ENCODE measurements around the gene SLC35F3. TPM values are rescaled to one million over a fixed set of nuclear protein-coding genes. Genes with fewer than 3 reads are reported as not detected.

SLC35F3 gene
- total RNA-seq, 1 donor from 2014 or later: 0.52 TPM

DNA sequence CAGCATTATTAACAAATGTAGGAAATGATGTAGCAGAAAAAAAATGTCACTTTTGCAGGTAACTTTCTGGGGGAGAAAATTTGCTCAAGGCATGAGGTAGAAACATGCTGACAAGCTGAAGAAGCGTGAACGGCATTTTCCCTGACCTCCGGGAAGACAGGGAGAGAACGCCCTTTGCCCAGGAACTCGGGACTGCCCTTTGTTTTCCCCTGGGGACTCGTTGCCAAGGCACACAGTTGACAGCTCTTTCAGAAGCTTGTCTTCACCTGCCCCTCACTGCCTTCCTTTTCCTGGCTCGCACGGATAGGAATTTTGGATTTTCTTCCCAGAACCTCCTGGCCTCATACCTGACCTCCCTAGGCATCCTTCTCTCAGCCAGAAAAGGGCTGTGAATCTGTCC lies 416.1 kb downstream of the SLC35F3 start:
- Histone ChIP-seq H3K9ac (ENCODE audit: low read depth in 1 of 3, low read length in 3 of 3) (no peak overlapping the region), H3K36me3 (ENCODE audit: control insufficient read depth in 3 of 3, insufficient read depth in 3 of 3, low read length in 3 of 3) (no peaks in the 10 kb centered on the region), H3K27ac (ENCODE audit: low read depth, low read length) (no peak overlapping the region), H3K4me3 (ENCODE audit: low read length in 3 of 3) (no peak overlapping the region), H3K9me3 (ENCODE audit: control insufficient read depth in 3 of 3, low read length in 3 of 3) (no peaks in the 10 kb centered on the region), H3K4me1 (ENCODE audit: control insufficient read depth in 3 of 3, insufficient read depth in 3 of 3, low read length in 3 of 3) (no peaks in the 10 kb centered on the region), H3K27me3 (ENCODE audit: control insufficient read depth in 3 of 3, insufficient read depth in 3 of 3, low read length in 3 of 3) (peaks cover 17 to 41% (median 23%) of the 10 kb centered on the region in 3 donors)

- H3K4me3 ChIP-seq (ENCODE audit: low read length in 3 of 3): no peak overlapping the region
- no peak overlapping the region for H3K9ac ChIP-seq (ENCODE audit: low read depth in 1 of 3, low read length in 3 of 3)
- H3K36me3 ChIP-seq (ENCODE audit: control insufficient read depth in 3 of 3, insufficient read depth in 3 of 3, low read length in 3 of 3): no peaks in the 10 kb centered on the region
- H3K9me3 ChIP-seq (ENCODE audit: control insufficient read depth in 3 of 3, low read length in 3 of 3): no peaks in the 10 kb centered on the region
- no peak overlapping the region for H3K27ac ChIP-seq (ENCODE audit: low read depth, low read length)
- H3K4me1 ChIP-seq (ENCODE audit: control insufficient read depth in 3 of 3, insufficient read depth in 3 of 3, low read length in 3 of 3): no peaks in the 10 kb centered on the region
- peaks cover 18 to 38% (median 22%) of the 10 kb centered on the region in 3 donors for H3K27me3 ChIP-seq (ENCODE audit: control insufficient read depth in 3 of 3, insufficient read depth in 3 of 3, low read length in 3 of 3)
Measured at GRCh38 chr1:234321231-234321630, 416.8 kb downstream of the SLC35F3 start.

GRCh38 chr1:234322097-234322496 lies 417.6 kb downstream of the SLC35F3 start:
- peaks cover 0 to 3% (median 2%) of the 10 kb centered on the region in 3 donors for H3K4me1 ChIP-seq (ENCODE audit: control insufficient read depth in 3 of 3, insufficient read depth in 3 of 3, low read length in 3 of 3)
- H3K9me3 ChIP-seq (ENCODE audit: control insufficient read depth in 3 of 3, low read length in 3 of 3): no peaks in the 10 kb centered on the region
- H3K9ac ChIP-seq (ENCODE audit: low read depth in 1 of 3, low read length in 3 of 3): no peak overlapping the region
- no peaks in the 10 kb centered on the region for H3K36me3 ChIP-seq (ENCODE audit: control insufficient read depth in 3 of 3, insufficient read depth in 3 of 3, low read length in 3 of 3)
- peaks cover 15 to 35% (median 20%) of the 10 kb centered on the region in 3 donors for H3K27me3 ChIP-seq (ENCODE audit: control insufficient read depth in 3 of 3, insufficient read depth in 3 of 3, low read length in 3 of 3)
- H3K27ac ChIP-seq (ENCODE audit: low read depth, low read length): no peak overlapping the region
- H3K4me3 ChIP-seq (ENCODE audit: low read length in 3 of 3): no peak overlapping the region

DNA sequence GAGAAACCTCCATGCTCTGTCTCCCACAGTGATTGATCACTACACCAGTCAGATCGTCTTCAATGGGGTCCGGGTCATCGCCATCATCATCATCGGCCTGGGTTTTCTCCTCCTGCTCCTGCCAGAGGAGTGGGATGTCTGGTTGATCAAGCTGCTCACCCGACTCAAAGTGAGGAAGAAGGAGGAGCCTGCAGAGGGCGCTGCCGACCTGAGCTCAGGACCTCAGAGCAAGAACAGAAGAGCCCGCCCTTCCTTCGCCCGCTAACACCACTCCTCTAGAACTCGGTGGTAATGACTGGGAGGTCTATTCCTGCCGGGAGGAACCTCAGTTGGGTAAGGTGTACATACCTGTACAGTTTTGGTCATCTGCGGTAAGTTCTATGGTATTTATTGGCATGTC lies 418.5 kb downstream of the SLC35F3 start:
- H3K4me1 ChIP-seq (ENCODE audit: control insufficient read depth in 3 of 3, insufficient read depth in 3 of 3, low read length in 3 of 3): peaks cover 0 to 3% (median 2%) of the 10 kb centered on the region in 3 donors
- peaks cover 15 to 31% (median 20%) of the 10 kb centered on the region in 3 donors for H3K27me3 ChIP-seq (ENCODE audit: control insufficient read depth in 3 of 3, insufficient read depth in 3 of 3, low read length in 3 of 3)
- H3K36me3 ChIP-seq (ENCODE audit: control insufficient read depth in 3 of 3, insufficient read depth in 3 of 3, low read length in 3 of 3): no peaks in the 10 kb centered on the region

DNA sequence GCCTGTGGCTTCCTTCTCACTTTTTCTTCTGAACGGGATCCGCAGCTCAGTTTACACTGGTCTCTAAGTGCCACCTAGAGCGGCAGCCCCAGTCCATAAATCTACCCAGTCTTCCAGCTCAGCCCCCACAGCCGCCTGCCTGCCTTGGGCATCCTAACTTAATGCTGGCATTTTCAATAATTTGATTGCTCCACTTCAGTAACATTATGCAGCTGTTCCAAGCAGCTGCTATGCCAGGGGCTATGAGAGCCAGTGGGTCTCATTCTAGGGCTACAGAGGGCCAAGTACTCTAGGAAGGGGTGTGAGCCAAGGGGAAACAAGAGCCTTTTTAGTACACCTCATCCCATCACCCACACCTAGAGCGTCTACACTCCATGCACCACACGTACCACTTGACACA lies 420.3 kb downstream of the SLC35F3 start:
- Histone ChIP-seq H3K27ac (ENCODE audit: low read depth, low read length) (no peak overlapping the region), H3K4me3 (ENCODE audit: low read length in 3 of 3) (no peak overlapping the region), H3K27me3 (ENCODE audit: control insufficient read depth in 3 of 3, insufficient read depth in 3 of 3, low read length in 3 of 3) (peaks cover 15 to 28% (median 22%) of the 10 kb centered on the region in 3 donors), H3K9ac (ENCODE audit: low read depth in 1 of 3, low read length in 3 of 3) (no peak overlapping the region), H3K9me3 (ENCODE audit: control insufficient read depth in 3 of 3, low read length in 3 of 3) (no peaks in the 10 kb centered on the region), H3K4me1 (ENCODE audit: control insufficient read depth in 3 of 3, insufficient read depth in 3 of 3, low read length in 3 of 3) (peaks cover 0 to 3% (median 2%) of the 10 kb centered on the region in 3 donors), H3K36me3 (ENCODE audit: control insufficient read depth in 3 of 3, insufficient read depth in 3 of 3, low read length in 3 of 3) (no peaks in the 10 kb centered on the region)

More for the DNA sequence above, 418.5 kb downstream of the SLC35F3 start:
- Histone ChIP-seq H3K27ac (ENCODE audit: low read depth, low read length) (no peak overlapping the region), H3K4me3 (ENCODE audit: low read length in 3 of 3) (no peak overlapping the region), H3K9me3 (ENCODE audit: control insufficient read depth in 3 of 3, low read length in 3 of 3) (no peaks in the 10 kb centered on the region), H3K9ac (ENCODE audit: low read depth in 1 of 3, low read length in 3 of 3) (no peak overlapping the region)

GRCh38 chr1:234325878-234326496 lies 421.5 kb downstream of the SLC35F3 start:
- Histone ChIP-seq H3K27ac (ENCODE audit: low read depth, low read length) (no peak overlapping the region), H3K4me1 (ENCODE audit: control insufficient read depth in 3 of 3, insufficient read depth in 3 of 3, low read length in 3 of 3) (peaks cover 0 to 3% (median 2%) of the 10 kb centered on the region in 3 donors), H3K27me3 (ENCODE audit: control insufficient read depth in 3 of 3, insufficient read depth in 3 of 3, low read length in 3 of 3) (peaks cover 15 to 24% (median 21%) of the 10 kb centered on the region in 3 donors), H3K4me3 (ENCODE audit: low read length in 3 of 3) (peak overlapping the region in 1 of 3 donors; percentile 27), H3K9me3 (ENCODE audit: control insufficient read depth in 3 of 3, low read length in 3 of 3) (no peaks in the 10 kb centered on the region), H3K36me3 (ENCODE audit: control insufficient read depth in 3 of 3, insufficient read depth in 3 of 3, low read length in 3 of 3) (no peaks in the 10 kb centered on the region), H3K9ac (ENCODE audit: low read depth in 1 of 3, low read length in 3 of 3) (no peak overlapping the region)

GRCh38 chr1:234326497-234327366 lies 422.3 kb downstream of the SLC35F3 start:
- peaks cover 0 to 3% (median 2%) of the 10 kb centered on the region in 3 donors for H3K4me1 ChIP-seq (ENCODE audit: control insufficient read depth in 3 of 3, insufficient read depth in 3 of 3, low read length in 3 of 3)
- H3K9me3 ChIP-seq (ENCODE audit: control insufficient read depth in 3 of 3, low read length in 3 of 3): no peaks in the 10 kb centered on the region
- H3K9ac ChIP-seq (ENCODE audit: low read depth in 1 of 3, low read length in 3 of 3): no peak overlapping the region
- no peak overlapping the region for H3K27ac ChIP-seq (ENCODE audit: low read depth, low read length)
- peaks cover 15 to 24% (median 16%) of the 10 kb centered on the region in 3 donors for H3K27me3 ChIP-seq (ENCODE audit: control insufficient read depth in 3 of 3, insufficient read depth in 3 of 3, low read length in 3 of 3)
- H3K36me3 ChIP-seq (ENCODE audit: control insufficient read depth in 3 of 3, insufficient read depth in 3 of 3, low read length in 3 of 3): no peaks in the 10 kb centered on the region
- H3K4me3 ChIP-seq (ENCODE audit: low read length in 3 of 3): peak overlapping the region; percentile 6 to 27 (median 23)

GRCh38 chr1:234327577-234328164 lies 423.2 kb downstream of the SLC35F3 start:
- no peak overlapping the region for H3K4me3 ChIP-seq (ENCODE audit: low read length in 3 of 3)

DNA sequence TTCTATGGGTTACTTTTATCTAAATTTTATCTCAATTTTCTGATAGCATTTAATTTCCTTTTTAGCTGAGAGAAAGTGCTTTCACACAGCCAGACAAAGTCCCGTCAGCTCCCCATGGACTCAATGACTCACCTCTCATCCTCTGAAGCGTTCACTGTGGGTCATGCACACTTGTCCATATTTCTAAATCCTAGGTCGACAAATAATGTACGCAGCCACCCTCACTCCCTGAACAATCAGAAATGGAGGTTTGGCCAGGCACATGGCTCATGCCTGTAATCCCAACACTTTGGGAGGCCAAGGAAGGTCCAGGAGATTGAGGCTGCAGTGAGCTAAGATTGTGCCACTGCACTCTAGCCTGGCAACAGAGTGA lies 426.4 kb downstream of the SLC35F3 start:
- Histone ChIP-seq H3K9ac (ENCODE audit: low read depth in 1 of 3, low read length in 3 of 3) (no peak overlapping the region), H3K27ac (ENCODE audit: low read depth, low read length) (no peak overlapping the region), H3K27me3 (ENCODE audit: control insufficient read depth in 3 of 3, insufficient read depth in 3 of 3, low read length in 3 of 3) (peaks cover 0 to 3% (median 0%) of the 10 kb centered on the region in 3 donors), H3K9me3 (ENCODE audit: control insufficient read depth in 3 of 3, low read length in 3 of 3) (no peaks in the 10 kb centered on the region), H3K4me1 (ENCODE audit: control insufficient read depth in 3 of 3, insufficient read depth in 3 of 3, low read length in 3 of 3) (peaks cover 0 to 3% (median 2%) of the 10 kb centered on the region in 3 donors), H3K36me3 (ENCODE audit: control insufficient read depth in 3 of 3, insufficient read depth in 3 of 3, low read length in 3 of 3) (no peaks in the 10 kb centered on the region), H3K4me3 (ENCODE audit: low read length in 3 of 3) (no peak overlapping the region)

More at GRCh38 chr1:234327577-234328164, 423.2 kb downstream of the SLC35F3 start:
- Histone ChIP-seq H3K9me3 (ENCODE audit: control insufficient read depth in 3 of 3, low read length in 3 of 3) (no peaks in the 10 kb centered on the region), H3K27ac (ENCODE audit: low read depth, low read length) (no peak overlapping the region), H3K27me3 (ENCODE audit: control insufficient read depth in 3 of 3, insufficient read depth in 3 of 3, low read length in 3 of 3) (peaks cover 12 to 23% (median 16%) of the 10 kb centered on the region in 3 donors), H3K36me3 (ENCODE audit: control insufficient read depth in 3 of 3, insufficient read depth in 3 of 3, low read length in 3 of 3) (no peaks in the 10 kb centered on the region), H3K9ac (ENCODE audit: low read depth in 1 of 3, low read length in 3 of 3) (no peak overlapping the region), H3K4me1 (ENCODE audit: control insufficient read depth in 3 of 3, insufficient read depth in 3 of 3, low read length in 3 of 3) (peaks cover 0 to 3% (median 2%) of the 10 kb centered on the region in 3 donors)
